RWPE1 (cell line): ENCODE data around the gene BTBD9.

Source experiments
- CTCF ChIA-PET: fragments of 350-600 bp; sonication (Branson Sonifier 250); formaldehyde crosslinking; extraction: SDS; loops from one replicate; lab custom pipeline; 2021; lab: Yijun Ruan, JAX
- POLR2A ChIA-PET: fragments of 400-600 bp; formaldehyde crosslinking; extraction: SDS; loops from one replicate; lab custom pipeline; 2020; ENCODE audit warnings: antibody characterized with exemption; ENCODE audit not compliant: low non-redundant PET; lab: Yijun Ruan, JAX
- DNase-seq: peaks from one replicate; pipeline ENCODE4 v3.0.0; 2012; ENCODE audit warnings: low spot score
- H3K27ac ChIP-seq: fragments of 450-650 bp; 2 replicates; pipeline ENCODE4 v1.5.1; 2017
- CTCF ChIP-seq: fragments of 450-650 bp; conservative IDR thresholded peaks from 2 replicates; pipeline ENCODE4 v1.5.1; 2017; ENCODE audit warnings: low read depth, mild to moderate bottlenecking

BTBD9 gene

GRCh38 chr6:38154731-38155130, 485.0 kb downstream of the BTBD9 start:
- no peak for DNase-seq
- CTCF ChIA-PET = interaction anchor here (0.6 kb wide), 1 partner anchor 22 kb away, joined by 3 read pairs; no protein-coding TSS in a partner anchor
- H3K27ac ChIP-seq = no peak overlapping the region
- no peak for TF ChIP-seq CTCF
- POLR2A ChIA-PET = no interaction called here

GRCh38 chr6:38153798-38154345, 485.9 kb downstream of the BTBD9 start:
- DNase-seq = no peak
- TF ChIP-seq CTCF = no peak
- no peak overlapping the region for H3K27ac ChIP-seq
- POLR2A ChIA-PET = no interaction called here
- CTCF ChIA-PET = interaction anchor here (0.6 to 1.1 kb wide), 3 partner anchors 12 to 23 kb away, joined by 3 read pairs; no protein-coding TSS in a partner anchor

GRCh38 chr6:38153076-38153797, 486.5 kb downstream of the BTBD9 start:
- no peak for DNase-seq
- POLR2A ChIA-PET = no interaction called here
- CTCF ChIA-PET = interaction anchor here (1.1 kb wide), 1 partner anchor 19 kb away, joined by 3 read pairs; no protein-coding TSS in a partner anchor
- no peak for TF ChIP-seq CTCF
- no peak overlapping the region for H3K27ac ChIP-seq

- H3K27ac ChIP-seq = no peak overlapping the region
- CTCF ChIA-PET = interaction anchor here (0.6 kb wide), 1 partner anchor 448 kb away, joined by 3 read pairs; no protein-coding TSS in a partner anchor
- no peak for DNase-seq
- TF ChIP-seq CTCF = no peak
- POLR2A ChIA-PET = no interaction called here
Measured at GRCh38 chr6:38152620-38153019, 487.1 kb downstream of the BTBD9 start.

GRCh38 chr6:38151580-38152500, 487.9 kb downstream of the BTBD9 start:
- no peak overlapping the region for H3K27ac ChIP-seq
- TF ChIP-seq CTCF = no peak
- ChIA-PET CTCF (interaction anchor here (0.6 to 0.7 kb wide), 2 partner anchors 25 to 447 kb away, joined by 3 read pairs; no protein-coding TSS in a partner anchor), POLR2A (no interaction called here)
- DNase-seq = no peak

- ChIA-PET POLR2A (no interaction called here), CTCF (interaction anchor here (0.7 kb wide), 1 partner anchor 24 kb away, joined by 3 read pairs; no protein-coding TSS in a partner anchor)
- no peak overlapping the region for H3K27ac ChIP-seq
- DNase-seq = no peak
- TF ChIP-seq CTCF = no peak
Measured at GRCh38 chr6:38150681-38151296, 488.9 kb downstream of the BTBD9 start.
